Kidney (tissue), 14 donors: ENCODE data around the gene PADI4. TPM values are rescaled to one million over a fixed set of nuclear protein-coding genes. Genes with fewer than 3 reads are reported as not detected.

Experiments
- DNase-seq, 5 donors: peaks; one replicate each; pipeline ENCODE4 v3.0.0-alpha.2; 2013 to 2020
- FAIRE-seq: peaks from 2 replicates; lab custom pipeline; 2012; peaks lifted over from hg19 to GRCh38; lab: Jason Lieb, UNC
- H3K27ac ChIP-seq, 2 donors: one replicate each; pipeline ENCODE4 v1.7.0; 2013; ENCODE audit warnings: low read depth in 2 of 2, low read length in 2 of 2, inconsistent platforms in 1 of 2
- H3K27me3 ChIP-seq: one replicate; pipeline ENCODE4 v1.7.1; 2013; ENCODE audit warnings: low read length, inconsistent platforms; ENCODE audit not compliant: control insufficient read depth, insufficient read depth
- H3K36me3 ChIP-seq, 3 donors: one replicate each; pipeline versions ENCODE4 v1.7.0 to v1.7.1; 2013; ENCODE audit warnings: low read length in 3 of 3, control low read depth in 1 of 3, inconsistent platforms in 1 of 3; ENCODE audit not compliant: insufficient read depth in 3 of 3, control insufficient read depth in 2 of 3
- H3K4me1 ChIP-seq, 3 donors: one replicate each; pipeline versions ENCODE4 v1.7.0 to v1.7.1; 2013; ENCODE audit warnings: low read length in 3 of 3, inconsistent platforms in 1 of 3, low read depth in 1 of 3; ENCODE audit not compliant: control insufficient read depth in 2 of 3, insufficient read depth in 2 of 3
- H3K4me3 ChIP-seq, 3 donors: one replicate each; pipeline versions ENCODE4 v1.7.0 to v1.8.1; 2013; ENCODE audit warnings: low read length in 3 of 3, control low read depth in 1 of 3, inconsistent platforms in 1 of 3
- H3K9ac ChIP-seq, 3 donors: one replicate each; pipeline versions ENCODE4 v1.7.0 to v1.7.1; 2013; ENCODE audit warnings: low read length in 3 of 3, control low read depth in 1 of 3, inconsistent platforms in 1 of 3
- H3K9me3 ChIP-seq, 3 donors: one replicate each; pipeline versions ENCODE4 v1.7.0 to v1.7.1; 2013; ENCODE audit warnings: low read length in 3 of 3, control low read depth in 1 of 3, inconsistent platforms in 1 of 3; ENCODE audit not compliant: control insufficient read depth in 2 of 3, insufficient read depth in 1 of 3
- CTCF ChIP-seq: IDR thresholded peaks from 3 replicates; pipeline ENCODE4 v1.5.1; 2012; ENCODE audit warnings: mild to moderate bottlenecking, moderate library complexity, borderline replicate concordance; ENCODE audit not compliant: insufficient read depth; ENCODE audit errors: extremely low read depth
- intact Hi-C: fragments of 100-400 bp; cut with DNase I; formaldehyde crosslinking; loops from one replicate; pipeline ENCODE4 v1.11.1; 2022
- polyA plus RNA-seq: library from polyadenylated mRNA; stranded (reverse); fragments of 350-450 nt; fragmentation: Illumina TruSeq; extraction: RNeasy Lipid Tissue Mini Kit (QIAGEN cat#74804); gene quantifications from one replicate; pipeline ENCODE4 v1.2.3, GENCODE V29; 2014; ENCODE audit warnings: low read depth, low replicate concordance; ENCODE audit not compliant: insufficient read depth
- total RNA-seq: library from RNA; stranded (reverse); fragmentation: NEBNext Ultra II Directional; extraction: Animal tissue kit (Norgen Biotek cat#: 25700); gene quantifications from one replicate; pipeline ENCODE4 v1.2.1, GENCODE V29; 2021
- donor health status: control.
- donor health status: control.
- donor health status: control.
- donor health status: control.
- donor health status: control.
- donor health status: DM: yes; HTN: yes; CAD: no.
- donor health status: Normal renal cell carcinoma (clear cell type).

The PADI4 gene
- total and polyA plus RNA-seq, 2 donors from 2014 or later: 0.35 TPM; not detected in 1

- intact Hi-C loops: no loop called here
- DNase-seq (no peak), FAIRE-seq (no peak)
- no peak for TF ChIP-seq CTCF
- Histone ChIP-seq H3K9me3 (no peaks in the 10 kb centered on the region), H3K27me3 (no peaks in the 10 kb centered on the region), H3K36me3 (no peaks in the 10 kb centered on the region), H3K9ac (no peak overlapping the region), H3K4me1 (no peaks in the 10 kb centered on the region), H3K4me3 (no peak overlapping the region), H3K27ac (no peak overlapping the region)
Measured at GRCh38 chr1:17293681-17294425, 14.1 kb upstream of the PADI4 start.

GRCh38 chr1:17295292-17295691 lies 12.7 kb upstream of the PADI4 start:
- TF ChIP-seq CTCF: no peak
- no peaks in the 10 kb centered on the region for H3K36me3 ChIP-seq
- H3K27ac ChIP-seq: no peak overlapping the region
- DNase-seq (no peak), FAIRE-seq (no peak)
- H3K4me3 ChIP-seq: no peak overlapping the region
- H3K27me3 ChIP-seq: no peaks in the 10 kb centered on the region
- no peaks in the 10 kb centered on the region for H3K9me3 ChIP-seq
- no peaks in the 10 kb centered on the region for H3K4me1 ChIP-seq
- intact Hi-C loops: no loop called here
- H3K9ac ChIP-seq: no peak overlapping the region

GRCh38 chr1:17296086-17296485 lies 11.9 kb upstream of the PADI4 start:
- intact Hi-C loops: no loop called here
- no peaks in the 10 kb centered on the region for H3K4me1 ChIP-seq
- DNase-seq (no peak), FAIRE-seq (no peak)
- H3K27me3 ChIP-seq: no peaks in the 10 kb centered on the region
- no peak for TF ChIP-seq CTCF
- no peaks in the 10 kb centered on the region for H3K36me3 ChIP-seq
- H3K4me3 ChIP-seq: no peak overlapping the region
- no peak overlapping the region for H3K9ac ChIP-seq
- H3K27ac ChIP-seq: no peak overlapping the region
- H3K9me3 ChIP-seq: peaks cover 0 to 4% (median 0%) of the 10 kb centered on the region in 3 donors
